Measurements from ENCODE around the gene CSH2.

DNA sequence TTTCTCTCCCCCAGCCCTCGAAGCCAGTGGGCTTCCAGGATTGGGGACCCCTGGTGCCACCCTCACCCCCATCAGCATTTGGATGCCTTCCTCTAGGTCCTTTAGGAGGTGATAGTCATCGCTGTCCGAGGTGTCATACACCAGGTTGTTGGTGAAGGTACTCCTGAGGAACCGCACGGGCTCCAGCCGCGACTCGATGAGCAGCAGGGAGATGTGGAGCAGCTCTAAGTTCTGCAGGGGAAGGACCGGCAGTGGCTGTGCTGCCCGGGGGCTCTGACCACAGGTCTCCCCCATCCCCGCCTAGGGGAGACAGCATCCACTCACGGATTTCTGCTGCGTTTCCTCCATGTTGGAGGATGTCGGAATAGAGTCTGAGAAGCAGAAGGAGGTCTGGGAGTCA is 36.6 kb upstream of the CSH2 start:
- TF ChIP-seq EP300 (IDR thresholded peaks at IDR 0.05) (no peak), JUN (IDR thresholded peaks at IDR 0.05) (no peak), CHD2 (IDR thresholded peaks at IDR 0.05; ENCODE audit: low read length, partially characterized antibody) (no peak), POLR2AphosphoS2 (conservative IDR thresholded peaks at IDR 0.05; ENCODE audit: low read length) (no peak), MYC (IDR thresholded peaks at IDR 0.05; ENCODE audit: borderline replicate concordance, low read length) (no peak), POLR2A (IDR thresholded peaks at IDR 0.05; ENCODE audit: low read length) (no peak), HDAC2 (IDR thresholded peaks at IDR 0.05) (no peak)
- TF ChIP-seq, protein P1, sequence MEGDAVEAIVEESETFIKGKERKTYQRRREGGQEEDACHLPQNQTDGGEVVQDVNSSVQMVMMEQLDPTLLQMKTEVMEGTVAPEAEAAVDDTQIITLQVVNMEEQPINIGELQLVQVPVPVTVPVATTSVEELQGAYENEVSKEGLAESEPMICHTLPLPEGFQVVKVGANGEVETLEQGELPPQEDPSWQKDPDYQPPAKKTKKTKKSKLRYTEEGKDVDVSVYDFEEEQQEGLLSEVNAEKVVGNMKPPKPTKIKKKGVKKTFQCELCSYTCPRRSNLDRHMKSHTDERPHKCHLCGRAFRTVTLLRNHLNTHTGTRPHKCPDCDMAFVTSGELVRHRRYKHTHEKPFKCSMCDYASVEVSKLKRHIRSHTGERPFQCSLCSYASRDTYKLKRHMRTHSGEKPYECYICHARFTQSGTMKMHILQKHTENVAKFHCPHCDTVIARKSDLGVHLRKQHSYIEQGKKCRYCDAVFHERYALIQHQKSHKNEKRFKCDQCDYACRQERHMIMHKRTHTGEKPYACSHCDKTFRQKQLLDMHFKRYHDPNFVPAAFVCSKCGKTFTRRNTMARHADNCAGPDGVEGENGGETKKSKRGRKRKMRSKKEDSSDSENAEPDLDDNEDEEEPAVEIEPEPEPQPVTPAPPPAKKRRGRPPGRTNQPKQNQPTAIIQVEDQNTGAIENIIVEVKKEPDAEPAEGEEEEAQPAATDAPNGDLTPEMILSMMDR (IDR thresholded peaks at IDR 0.05) = no peak
- TF ChIP-seq, protein P2, sequence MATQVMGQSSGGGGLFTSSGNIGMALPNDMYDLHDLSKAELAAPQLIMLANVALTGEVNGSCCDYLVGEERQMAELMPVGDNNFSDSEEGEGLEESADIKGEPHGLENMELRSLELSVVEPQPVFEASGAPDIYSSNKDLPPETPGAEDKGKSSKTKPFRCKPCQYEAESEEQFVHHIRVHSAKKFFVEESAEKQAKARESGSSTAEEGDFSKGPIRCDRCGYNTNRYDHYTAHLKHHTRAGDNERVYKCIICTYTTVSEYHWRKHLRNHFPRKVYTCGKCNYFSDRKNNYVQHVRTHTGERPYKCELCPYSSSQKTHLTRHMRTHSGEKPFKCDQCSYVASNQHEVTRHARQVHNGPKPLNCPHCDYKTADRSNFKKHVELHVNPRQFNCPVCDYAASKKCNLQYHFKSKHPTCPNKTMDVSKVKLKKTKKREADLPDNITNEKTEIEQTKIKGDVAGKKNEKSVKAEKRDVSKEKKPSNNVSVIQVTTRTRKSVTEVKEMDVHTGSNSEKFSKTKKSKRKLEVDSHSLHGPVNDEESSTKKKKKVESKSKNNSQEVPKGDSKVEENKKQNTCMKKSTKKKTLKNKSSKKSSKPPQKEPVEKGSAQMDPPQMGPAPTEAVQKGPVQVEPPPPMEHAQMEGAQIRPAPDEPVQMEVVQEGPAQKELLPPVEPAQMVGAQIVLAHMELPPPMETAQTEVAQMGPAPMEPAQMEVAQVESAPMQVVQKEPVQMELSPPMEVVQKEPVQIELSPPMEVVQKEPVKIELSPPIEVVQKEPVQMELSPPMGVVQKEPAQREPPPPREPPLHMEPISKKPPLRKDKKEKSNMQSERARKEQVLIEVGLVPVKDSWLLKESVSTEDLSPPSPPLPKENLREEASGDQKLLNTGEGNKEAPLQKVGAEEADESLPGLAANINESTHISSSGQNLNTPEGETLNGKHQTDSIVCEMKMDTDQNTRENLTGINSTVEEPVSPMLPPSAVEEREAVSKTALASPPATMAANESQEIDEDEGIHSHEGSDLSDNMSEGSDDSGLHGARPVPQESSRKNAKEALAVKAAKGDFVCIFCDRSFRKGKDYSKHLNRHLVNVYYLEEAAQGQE (IDR thresholded peaks at IDR 0.05) = no peak
- TF ChIP-seq, protein P3, sequence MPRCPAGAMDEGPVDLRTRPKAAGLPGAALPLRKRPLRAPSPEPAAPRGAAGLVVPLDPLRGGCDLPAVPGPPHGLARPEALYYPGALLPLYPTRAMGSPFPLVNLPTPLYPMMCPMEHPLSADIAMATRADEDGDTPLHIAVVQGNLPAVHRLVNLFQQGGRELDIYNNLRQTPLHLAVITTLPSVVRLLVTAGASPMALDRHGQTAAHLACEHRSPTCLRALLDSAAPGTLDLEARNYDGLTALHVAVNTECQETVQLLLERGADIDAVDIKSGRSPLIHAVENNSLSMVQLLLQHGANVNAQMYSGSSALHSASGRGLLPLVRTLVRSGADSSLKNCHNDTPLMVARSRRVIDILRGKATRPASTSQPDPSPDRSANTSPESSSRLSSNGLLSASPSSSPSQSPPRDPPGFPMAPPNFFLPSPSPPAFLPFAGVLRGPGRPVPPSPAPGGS (IDR thresholded peaks at IDR 0.05) = no peak
